ENCODE data around the gene TNNI3K.

DNA sequence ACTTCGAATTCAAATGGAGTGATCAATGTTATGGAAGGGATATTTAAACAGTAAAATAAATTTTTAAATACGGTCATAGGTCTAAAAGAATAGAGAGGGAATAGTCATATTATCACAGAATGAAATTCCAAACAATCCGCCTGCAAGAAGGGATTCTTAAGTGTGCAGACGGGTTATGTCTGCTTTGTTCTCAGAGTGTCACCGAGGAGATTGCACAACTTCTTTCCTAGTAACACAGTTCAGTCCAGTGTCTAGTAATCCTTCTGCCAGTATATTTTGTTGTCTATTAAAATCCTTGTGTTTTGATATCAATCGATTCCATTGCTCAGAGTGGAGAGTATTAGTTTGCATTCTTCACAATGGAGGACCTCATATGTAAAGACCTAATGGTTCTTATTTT lies 228.8 kb downstream of the TNNI3K start:
- TF ChIP-seq JUNB (IDR thresholded peaks at IDR 0.05) (no peak), CREB1 (IDR thresholded peaks at IDR 0.05; ENCODE audit: low read depth) (no peak), BCLAF1 (IDR thresholded peaks at IDR 0.05) (no peak), PBX3 (IDR thresholded peaks at IDR 0.05; ENCODE audit: insufficient replicate concordance, low read depth, low read length) (no peak), ZBTB33 (IDR thresholded peaks at IDR 0.05) (no peak), BHLHE40 (IDR thresholded peaks at IDR 0.05; ENCODE audit: borderline replicate concordance in 1 of 2, low read depth in 2 of 2, low read length in 1 of 2) (no peak), ZNF274 (IDR thresholded peaks at IDR 0.05; ENCODE audit: insufficient read depth, insufficient read length) (no peak)

Measured in GM12878 (cell line).